Epithelial cell of proximal tubule (primary cell): ENCODE results near the gene TMPRSS5. TPM values are rescaled to one million over a fixed set of nuclear protein-coding genes. Genes with fewer than 3 reads are reported as not detected.

Source experiments
- DNase-seq: peaks from one replicate; pipeline ENCODE4 v3.0.0-alpha.2; 2011; ENCODE audit warnings: low read depth
- H3K4me3 ChIP-seq: 2 replicates; pipeline ENCODE4 v1.5.1; 2011; ENCODE audit warnings: low read depth, mild to moderate bottlenecking, low read length
- CTCF ChIP-seq: conservative IDR thresholded peaks from 2 replicates; pipeline ENCODE4 v1.5.1; 2012; ENCODE audit warnings: low read depth, mild to moderate bottlenecking, low read length
- total RNA-seq: library from RNA; depleted of rRNA; stranded (reverse); fragments of >200 nt; gene quantifications from 2 replicates; pipeline ENCODE4 v1.2.3, GENCODE V29; 2015

Gene TMPRSS5
- total RNA-seq, 1 donor from 2014 or later, result 0.63 TPM

GRCh38 chr11:113663567-113663966 is 42.5 kb downstream of the TMPRSS5 start:
- TF ChIP-seq CTCF, result no peak
- no peak overlapping the region for H3K4me3 ChIP-seq
- peak; percentile 10 for DNase-seq

DNA sequence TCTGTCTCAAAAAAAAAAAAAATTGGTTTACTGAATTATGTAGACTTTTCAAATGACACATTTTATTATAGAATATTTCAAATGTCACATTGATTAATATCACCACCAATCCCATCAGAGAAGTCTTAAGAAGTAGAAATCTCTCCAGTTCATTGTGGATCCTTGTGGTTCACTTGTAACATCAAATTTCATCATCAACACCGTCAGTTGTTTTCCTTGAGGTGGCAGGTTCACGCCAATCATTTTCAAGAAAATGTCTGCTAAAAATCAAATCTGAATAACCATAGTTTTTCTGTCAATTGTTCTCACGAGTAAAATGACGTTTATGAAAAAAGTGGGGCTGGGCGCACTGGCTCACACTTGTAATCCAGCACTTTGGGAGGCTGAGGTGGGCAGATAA is 50.3 kb downstream of the TMPRSS5 start:
- no peak for TF ChIP-seq CTCF
- DNase-seq, result no peak
- no peak overlapping the region for H3K4me3 ChIP-seq

- DNase-seq, result no peak
- TF ChIP-seq CTCF, result no peak
- no peak overlapping the region for H3K4me3 ChIP-seq
These were observed 55.1 kb downstream of the TMPRSS5 start for GRCh38 chr11:113651023-113651422.

DNA sequence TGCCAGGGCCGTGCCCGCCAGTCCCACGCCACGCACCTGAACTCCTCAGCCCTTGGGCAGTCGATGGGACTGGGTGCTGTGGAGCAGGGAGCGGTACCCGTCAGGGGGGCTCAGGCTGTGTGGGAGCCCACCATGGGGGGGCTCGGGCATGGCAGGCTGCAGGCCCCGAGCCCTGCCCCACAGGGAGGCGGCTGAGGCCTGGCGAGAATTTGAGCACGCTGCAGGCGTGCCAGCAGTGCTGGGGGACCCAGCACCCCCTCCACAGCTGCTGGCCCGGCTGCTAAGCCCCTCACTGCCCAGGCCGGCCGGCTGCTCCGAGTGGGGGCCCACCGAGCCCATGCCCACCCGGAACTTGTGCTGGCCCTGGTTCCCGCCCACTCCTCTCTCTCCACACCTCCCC is 56.8 kb downstream of the TMPRSS5 start:
- no peak for TF ChIP-seq CTCF
- no peak overlapping the region for H3K4me3 ChIP-seq
- DNase-seq, result no peak

DNA sequence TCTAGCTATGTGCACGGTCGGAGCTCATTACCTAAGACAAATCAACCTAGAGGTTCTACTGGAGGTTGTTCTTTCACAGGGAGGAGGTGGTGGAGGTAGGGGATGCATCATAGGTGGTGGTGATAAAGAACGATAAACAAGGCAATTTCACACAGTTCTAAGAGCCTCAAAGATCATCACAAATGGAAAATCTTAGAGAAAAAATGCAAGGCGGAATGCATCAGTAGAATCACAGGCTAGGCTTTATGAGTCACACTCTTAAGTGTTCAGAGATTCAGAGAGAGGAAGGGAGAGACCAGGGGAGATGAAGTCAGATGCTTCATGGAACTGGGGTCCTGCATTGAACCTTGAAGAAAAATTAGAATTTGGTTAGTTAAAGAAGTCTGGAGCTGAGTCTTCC is 58.3 kb downstream of the TMPRSS5 start:
- no peak for TF ChIP-seq CTCF
- H3K4me3 ChIP-seq, result no peak overlapping the region
- no peak for DNase-seq

DNA sequence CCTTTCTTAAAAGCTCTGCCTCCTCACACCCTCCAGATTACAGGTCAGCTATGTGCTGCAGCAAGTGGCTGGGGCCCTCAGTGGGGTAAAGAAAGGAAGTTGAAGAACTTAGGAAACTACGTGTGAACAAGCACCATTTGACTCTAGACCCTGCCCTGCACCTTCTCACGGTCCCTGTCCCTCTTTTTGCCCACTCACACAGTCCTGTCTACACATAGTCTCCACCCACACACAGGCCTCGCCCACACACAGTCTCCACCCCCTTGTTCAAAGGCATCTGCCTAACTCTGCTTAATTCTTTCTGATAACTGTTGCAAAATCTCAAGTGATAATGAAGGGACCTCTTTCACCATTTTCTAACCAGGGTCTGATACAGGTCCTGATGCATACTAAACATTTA is 59.0 kb downstream of the TMPRSS5 start:
- TF ChIP-seq CTCF, result no peak
- no peak overlapping the region for H3K4me3 ChIP-seq
- DNase-seq, result no peak

DNA sequence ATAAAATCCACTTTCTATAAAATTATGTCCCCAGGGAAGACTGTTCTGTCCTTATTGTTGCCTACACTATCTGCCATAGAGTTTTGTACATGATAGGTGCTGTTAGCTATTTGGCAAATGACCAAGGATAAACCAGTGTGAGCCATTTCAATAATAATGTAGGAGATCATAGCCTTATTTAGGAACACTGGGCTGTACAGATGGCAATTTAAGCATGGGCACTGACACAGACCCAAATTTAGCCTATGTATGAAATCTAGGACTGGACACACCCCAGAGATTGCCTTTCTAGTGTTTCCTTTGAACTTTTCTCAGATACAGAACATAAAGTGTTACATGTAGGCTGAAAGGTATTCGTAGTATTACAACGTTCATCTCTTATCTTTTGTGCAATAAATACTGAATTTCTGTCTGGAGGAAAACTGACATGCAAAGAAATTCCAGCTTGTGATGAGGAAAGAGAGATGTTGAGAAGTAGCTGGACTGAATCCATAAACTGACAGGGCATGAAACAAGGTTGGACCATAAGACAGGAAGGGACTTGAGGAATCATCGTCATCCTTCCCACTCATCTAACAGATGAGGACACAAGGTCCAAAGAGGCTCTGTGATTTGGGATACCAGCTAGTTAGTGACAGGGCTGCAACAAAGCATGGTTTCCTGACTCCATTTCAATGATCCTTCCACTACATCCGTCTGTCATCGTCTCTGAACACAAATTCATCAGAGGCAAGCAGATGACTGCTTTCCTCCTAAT is 60.3 kb downstream of the TMPRSS5 start:
- DNase-seq, result no peak
- H3K4me3 ChIP-seq, result no peak overlapping the region
- no peak for TF ChIP-seq CTCF
